Measurements from ENCODE around the gene A2M. TPM values are rescaled to one million over a fixed set of nuclear protein-coding genes. Genes with fewer than 3 reads are reported as not detected.

A2M gene
- total RNA-seq, 1 experiment from 2014 or later, result 1.2 TPM

- no CpG with 5 or more reads among the region's 2 CpGs for WGBS (ENCODE audit: extremely low coverage, insufficient read length, low lambda C conversion rate)
- Histone ChIP-seq H3K9ac (ENCODE audit: extremely low read depth, insufficient read length, low read length) (no peak overlapping the region), H3K18ac (ENCODE audit: insufficient read length, low read depth, low read length) (no peak overlapping the region)
Observed at GRCh38 chr12:9033265-9033887, 82.3 kb downstream of the A2M start.

More at GRCh38 chr12:9033265-9033887, 82.3 kb downstream of the A2M start:
- H4K91ac ChIP-seq (ENCODE audit: insufficient read length, low read depth, low read length), result no peak overlapping the region
- H3K27ac Mint-ChIP-seq, result no peak overlapping the region
- no peak overlapping the region for H2BK12ac ChIP-seq (ENCODE audit: insufficient read length, low read depth, low read length)
- H3K27me3 ChIP-seq (ENCODE audit: insufficient read depth, low read length), result no peaks in the 10 kb centered on the region
- H4K8ac ChIP-seq (replicated peaks; ENCODE audit: insufficient read length, low read depth, low read length), result no peak overlapping the region
- no peak overlapping the region for H3K4ac ChIP-seq (ENCODE audit: low read depth, low read length)
- H3K36me3 Mint-ChIP-seq (ENCODE audit: insufficient read depth in 1 of 3, low read depth in 3 of 3), result peaks cover 2 to 8% (median 3%) of the 10 kb centered on the region in 3 experiments; a peak in 3 of 7 replicates
- no peak overlapping the region for H2BK5ac ChIP-seq (ENCODE audit: insufficient read length, low read length)
- H2BK20ac ChIP-seq (ENCODE audit: low read depth, low read length, poor library complexity, severe bottlenecking), result no peak overlapping the region
- H3K4me1 ChIP-seq (ENCODE audit: insufficient read depth, low read length), result no peaks in the 10 kb centered on the region
- no peak for DNase-seq
- H3T11ph ChIP-seq (ENCODE audit: low read length), result no peak overlapping the region
- H3K4me1 Mint-ChIP-seq, result peaks cover 5 to 12% of the 10 kb centered on the region in 2 experiments
- no peak overlapping the region for H2AK5ac ChIP-seq (ENCODE audit: insufficient read length, low read length)
- H2BK120ac ChIP-seq (ENCODE audit: low read depth, low read length, poor library complexity, severe bottlenecking), result no peak overlapping the region
- H3K56ac ChIP-seq (ENCODE audit: insufficient read length, low read depth, low read length), result no peak overlapping the region
- H2AFZ ChIP-seq (ENCODE audit: low read length), result no peak overlapping the region
- H3K4me3 Mint-ChIP-seq, result no peak overlapping the region
- H3K9me3 ChIP-seq (ENCODE audit: control insufficient read depth, low read depth, low read length), result no peaks in the 10 kb centered on the region
- no peaks in the 10 kb centered on the region for H3K79me1 ChIP-seq (ENCODE audit: insufficient read depth, low read depth, low read length, poor library complexity, severe bottlenecking)
- no peaks in the 10 kb centered on the region for H3K23me2 ChIP-seq (ENCODE audit: insufficient read length, low read depth, low read length, poor library complexity, severe bottlenecking)
- H3K9me3 Mint-ChIP-seq, result peaks cover 3% of the 10 kb centered on the region in 2 experiments; a peak in 2 of 5 replicates
- H3K79me2 ChIP-seq (ENCODE audit: insufficient read depth, low read length), result no peaks in the 10 kb centered on the region
- H2BK15ac ChIP-seq (ENCODE audit: low read depth, low read length), result no peak overlapping the region
- TF ChIP-seq CTCF (conservative IDR thresholded peaks at IDR 0.05), result no peak
- H4K5ac ChIP-seq (ENCODE audit: insufficient read length, low read depth, low read length), result no peak overlapping the region
- no peak overlapping the region for H3K27ac ChIP-seq (ENCODE audit: insufficient read length, low read depth, low read length)
- H3K27me3 Mint-ChIP-seq (ENCODE audit: low read depth), result no peaks in the 10 kb centered on the region
- H3K4me2 ChIP-seq (ENCODE audit: insufficient read depth, insufficient read length, low read length), result no peak overlapping the region
- H3K14ac ChIP-seq (ENCODE audit: insufficient read depth, low read length), result no peak overlapping the region
- H3K23ac ChIP-seq (ENCODE audit: insufficient read length, low read depth, low read length), result no peak overlapping the region
- no peaks in the 10 kb centered on the region for H4K20me1 ChIP-seq (ENCODE audit: control insufficient read depth, insufficient read depth, insufficient read length)

Data from H9 (cell line).